Measurements from ENCODE around the gene NFATC4. TPM values are rescaled to one million over a fixed set of nuclear protein-coding genes. Genes with fewer than 3 reads are reported as not detected.
"Not testable (repeated sequence)": the region's sequence is repeated elsewhere in the genome, so short reads cannot be mapped to it uniquely, and the experiment has no call there.

The NFATC4 gene
- total RNA-seq, 1 donor from 2014 or later, result 130 TPM

GRCh38 chr14:24381363-24382063, 13.5 kb downstream of the NFATC4 start:
- no peak for DNase-seq (ENCODE audit: extremely low spot score, unreplicated experiment)
- H3K36me3 Mint-ChIP-seq, result peaks cover 4% of the 10 kb centered on the region
- no peak overlapping the region for H3K27ac Mint-ChIP-seq
- TF ChIP-seq CTCF (conservative IDR thresholded peaks at IDR 0.05), result no peak
- no peaks in the 10 kb centered on the region for H3K9me3 Mint-ChIP-seq
- no peaks in the 10 kb centered on the region for H3K27me3 Mint-ChIP-seq
- no peak overlapping the region for H3K4me3 Mint-ChIP-seq
- peaks cover 32% of the 10 kb centered on the region for H3K4me1 Mint-ChIP-seq (ENCODE audit: unreplicated experiment)

- TF ChIP-seq CTCF (conservative IDR thresholded peaks at IDR 0.05), result no peak
- Mint-ChIP-seq H3K27ac (no peak overlapping the region), H3K4me3 (no peak overlapping the region), H3K27me3 (no peaks in the 10 kb centered on the region), H3K9me3 (no peaks in the 10 kb centered on the region), H3K4me1 (ENCODE audit: unreplicated experiment) (peaks cover 30% of the 10 kb centered on the region), H3K36me3 (peaks cover 4% of the 10 kb centered on the region)
- DNase-seq (ENCODE audit: extremely low spot score, unreplicated experiment), result no peak
Measured at GRCh38 chr14:24382064-24382371, 14.0 kb downstream of the NFATC4 start.

DNA sequence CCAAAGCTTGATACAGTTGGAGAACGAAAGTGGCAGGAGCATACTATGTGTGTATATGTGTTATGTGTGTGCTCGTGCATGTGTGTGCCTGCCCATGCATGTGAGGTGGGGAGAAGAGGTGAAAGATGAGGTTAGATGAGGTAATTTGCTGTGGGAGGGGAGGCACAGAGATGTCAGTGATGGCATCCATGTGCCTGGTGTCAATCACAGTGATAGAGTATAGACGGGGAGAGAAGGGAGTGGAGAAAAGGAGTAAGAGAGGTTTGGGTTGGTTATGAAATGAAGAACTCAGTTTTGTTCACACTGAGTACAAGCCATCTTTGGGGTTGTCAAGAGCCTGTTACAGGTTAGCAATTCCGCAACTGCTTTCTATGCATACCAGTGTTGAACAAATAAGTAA, 16.2 kb downstream of the NFATC4 start:
- Mint-ChIP-seq H3K9me3 (peaks cover 5% of the 10 kb centered on the region), H3K4me1 (ENCODE audit: unreplicated experiment) (peaks cover 27% of the 10 kb centered on the region), H3K27ac (no peak overlapping the region), H3K4me3 (no peak overlapping the region), H3K36me3 (peaks cover 2% of the 10 kb centered on the region), H3K27me3 (no peaks in the 10 kb centered on the region)
- TF ChIP-seq CTCF (conservative IDR thresholded peaks at IDR 0.05), result no peak
- no peak for DNase-seq (ENCODE audit: extremely low spot score, unreplicated experiment)

DNA sequence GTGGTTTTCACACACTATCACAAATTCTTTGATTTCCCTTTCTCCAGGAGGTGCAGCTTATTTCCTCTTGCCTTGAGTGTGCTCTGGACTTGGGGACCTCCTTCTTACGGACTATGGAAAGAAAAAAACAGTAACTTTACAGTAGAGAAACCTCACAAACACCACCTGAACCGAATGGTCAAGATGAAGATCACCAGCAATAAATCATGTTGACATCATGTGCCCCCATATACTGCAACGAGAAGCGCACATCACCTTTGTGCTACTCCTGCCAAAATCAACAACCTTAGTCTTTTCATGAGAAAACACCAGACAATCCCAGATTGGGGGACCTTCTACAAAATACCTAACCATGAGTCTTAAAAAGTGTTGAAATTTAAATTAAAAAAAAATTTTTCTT, 17.5 kb downstream of the NFATC4 start:
- H3K27me3 Mint-ChIP-seq, result no peaks in the 10 kb centered on the region
- H3K4me3 Mint-ChIP-seq, result no peak overlapping the region
- H3K9me3 Mint-ChIP-seq, result peaks cover 5% of the 10 kb centered on the region
- H3K4me1 Mint-ChIP-seq (ENCODE audit: unreplicated experiment), result peaks cover 20% of the 10 kb centered on the region
- no peak for DNase-seq (ENCODE audit: extremely low spot score, unreplicated experiment)
- no peaks in the 10 kb centered on the region for H3K36me3 Mint-ChIP-seq
- no peak for TF ChIP-seq CTCF (conservative IDR thresholded peaks at IDR 0.05)
- H3K27ac Mint-ChIP-seq, result no peak overlapping the region

GRCh38 chr14:24387009-24387345, 19.0 kb downstream of the NFATC4 start:
- DNase-seq (ENCODE audit: extremely low spot score, unreplicated experiment), result no peak
- Mint-ChIP-seq H3K4me3 (no peak overlapping the region), H3K27me3 (no peaks in the 10 kb centered on the region), H3K36me3 (no peaks in the 10 kb centered on the region), H3K27ac (no peak overlapping the region), H3K4me1 (ENCODE audit: unreplicated experiment) (peaks cover 21% of the 10 kb centered on the region), H3K9me3 (peaks cover 5% of the 10 kb centered on the region)
- no peak for TF ChIP-seq CTCF (conservative IDR thresholded peaks at IDR 0.05)

DNA sequence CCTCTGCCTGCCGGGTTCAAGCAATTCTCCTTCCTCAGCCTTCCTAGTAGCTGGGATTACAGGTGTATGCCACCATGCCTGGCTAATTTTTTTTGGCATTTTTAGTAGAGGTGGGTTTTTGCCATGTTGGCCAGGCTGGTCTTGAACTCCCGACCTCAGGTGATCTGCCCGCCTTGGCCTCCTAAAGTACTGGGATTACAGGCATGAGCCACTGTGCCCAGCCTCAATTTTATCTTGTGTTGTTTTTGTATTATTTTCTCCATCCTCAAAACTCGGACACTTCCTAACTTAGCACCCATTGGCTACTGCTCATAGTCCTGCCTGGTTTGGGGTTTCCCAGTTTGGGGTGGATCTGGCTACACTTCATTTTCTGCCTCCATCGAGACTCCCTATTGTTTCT, 19.6 kb downstream of the NFATC4 start:
- not testable (repeated sequence) for H3K9me3 Mint-ChIP-seq; H3K4me3 Mint-ChIP-seq; DNase-seq (ENCODE audit: extremely low spot score, unreplicated experiment); H3K36me3 Mint-ChIP-seq; H3K27me3 Mint-ChIP-seq; H3K27ac Mint-ChIP-seq
- H3K4me1 Mint-ChIP-seq (ENCODE audit: unreplicated experiment), result peaks cover 25% of the 10 kb centered on the region

Data from type B pancreatic cell (in vitro differentiated cells).